Measurements from ENCODE around the gene KDSR.

- TF ChIP-seq POLR2A (IDR thresholded peaks at IDR 0.05; ENCODE audit: low read depth, low read length), result no peak
- TF ChIP-seq TAF1 (IDR thresholded peaks at IDR 0.05; ENCODE audit: borderline replicate concordance, low read depth, low read length), result no peak
These were observed 52.8 kb downstream of the KDSR start for GRCh38 chr18:63314062-63314790.

Data from GM12892 (cell line).